Measurements from ENCODE around the gene TMEM218.

The TMEM218 gene

DNA sequence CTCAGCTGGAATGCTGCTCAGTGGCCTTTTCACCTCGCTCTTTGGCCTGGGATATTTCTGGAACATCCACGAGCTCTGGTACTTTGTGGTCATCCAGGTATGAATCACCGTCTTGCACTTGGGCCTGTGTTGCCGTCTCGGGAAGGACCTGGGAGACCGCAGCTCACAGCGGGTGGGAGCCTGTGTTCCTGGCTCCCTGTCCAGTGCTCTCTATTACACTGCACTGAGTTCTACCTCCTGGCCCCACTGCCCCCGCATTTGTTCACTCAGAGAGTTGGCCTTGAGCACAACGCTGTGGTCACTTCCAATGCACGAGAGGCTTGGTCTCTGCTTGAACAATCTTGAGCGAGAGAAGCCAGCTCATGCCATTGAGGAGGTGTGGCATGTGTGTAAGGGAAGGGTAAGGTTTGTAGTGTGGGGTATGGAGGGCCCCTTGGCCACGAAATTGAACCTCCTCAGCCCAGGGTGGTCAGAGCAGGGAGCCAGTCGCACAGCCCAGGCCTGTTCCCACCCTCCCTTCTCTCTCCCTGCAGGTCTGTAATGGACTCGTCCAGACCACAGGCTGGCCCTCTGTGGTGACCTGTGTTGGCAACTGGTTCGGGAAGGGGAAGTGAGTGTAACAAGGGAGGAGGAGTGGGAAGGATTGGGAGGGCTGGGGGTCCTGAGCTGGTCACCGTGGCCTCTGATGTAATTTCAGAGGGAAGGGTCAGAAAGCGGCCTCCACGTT lies 32.1 kb downstream of the TMEM218 start:
- Histone ChIP-seq H3K36me3 (ENCODE audit: low read depth) (peaks cover 11% of the 10 kb centered on the region), H3K27me3 (ENCODE audit: insufficient read depth, poor library complexity, severe bottlenecking) (no peaks in the 10 kb centered on the region), H3K27ac (ENCODE audit: poor library complexity, severe bottlenecking) (no peak overlapping the region), H3K9me3 (ENCODE audit: severe bottlenecking) (no peaks in the 10 kb centered on the region), H3K4me1 (ENCODE audit: insufficient read depth, poor library complexity, severe bottlenecking) (peaks cover 30% of the 10 kb centered on the region), H3K4me3 (ENCODE audit: severe bottlenecking) (no peak overlapping the region)
- no peak for ATAC-seq (ENCODE audit: low read depth)
- TF ChIP-seq, protein P1, sequence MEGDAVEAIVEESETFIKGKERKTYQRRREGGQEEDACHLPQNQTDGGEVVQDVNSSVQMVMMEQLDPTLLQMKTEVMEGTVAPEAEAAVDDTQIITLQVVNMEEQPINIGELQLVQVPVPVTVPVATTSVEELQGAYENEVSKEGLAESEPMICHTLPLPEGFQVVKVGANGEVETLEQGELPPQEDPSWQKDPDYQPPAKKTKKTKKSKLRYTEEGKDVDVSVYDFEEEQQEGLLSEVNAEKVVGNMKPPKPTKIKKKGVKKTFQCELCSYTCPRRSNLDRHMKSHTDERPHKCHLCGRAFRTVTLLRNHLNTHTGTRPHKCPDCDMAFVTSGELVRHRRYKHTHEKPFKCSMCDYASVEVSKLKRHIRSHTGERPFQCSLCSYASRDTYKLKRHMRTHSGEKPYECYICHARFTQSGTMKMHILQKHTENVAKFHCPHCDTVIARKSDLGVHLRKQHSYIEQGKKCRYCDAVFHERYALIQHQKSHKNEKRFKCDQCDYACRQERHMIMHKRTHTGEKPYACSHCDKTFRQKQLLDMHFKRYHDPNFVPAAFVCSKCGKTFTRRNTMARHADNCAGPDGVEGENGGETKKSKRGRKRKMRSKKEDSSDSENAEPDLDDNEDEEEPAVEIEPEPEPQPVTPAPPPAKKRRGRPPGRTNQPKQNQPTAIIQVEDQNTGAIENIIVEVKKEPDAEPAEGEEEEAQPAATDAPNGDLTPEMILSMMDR (IDR thresholded peaks at IDR 0.05; ENCODE audit: poor library complexity, severe bottlenecking) = no peak
- no peak for DNase-seq (ENCODE audit: low spot score)

DNA sequence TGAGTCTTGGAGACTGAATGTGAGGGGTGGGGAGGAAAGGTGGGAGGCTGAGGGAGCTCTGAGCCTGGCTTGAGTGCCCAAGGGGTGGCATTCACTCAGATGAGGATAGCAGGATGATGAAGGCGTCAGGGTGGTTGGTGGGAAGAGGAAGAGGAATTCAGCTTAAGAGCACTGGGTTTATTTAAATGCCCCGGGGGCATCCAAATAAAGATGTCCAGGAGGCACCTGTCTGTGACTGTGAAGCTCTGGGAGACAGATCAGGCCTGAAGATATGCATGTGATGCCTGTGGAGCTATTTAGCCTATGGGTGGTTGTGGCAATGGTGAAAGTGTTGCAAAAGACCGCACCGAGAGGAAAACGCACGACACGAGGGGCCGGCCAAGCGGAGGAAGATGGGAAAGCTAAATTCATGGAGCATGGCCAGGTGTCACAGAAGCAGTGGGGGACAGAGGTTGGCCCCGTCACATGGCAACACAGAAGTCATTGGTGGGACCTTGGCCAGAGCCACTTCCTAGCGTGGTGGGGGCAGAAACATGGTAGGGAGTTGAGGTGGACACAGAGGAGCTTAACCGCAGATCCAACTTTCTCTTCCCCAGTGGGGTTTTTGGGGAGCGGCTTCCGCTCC lies 32.8 kb downstream of the TMEM218 start:
- DNase-seq (ENCODE audit: low spot score) (no peak), ATAC-seq (ENCODE audit: low read depth) (no peak)
- Histone ChIP-seq H3K9me3 (ENCODE audit: severe bottlenecking) (no peaks in the 10 kb centered on the region), H3K4me1 (ENCODE audit: insufficient read depth, poor library complexity, severe bottlenecking) (peaks cover 27% of the 10 kb centered on the region), H3K4me3 (ENCODE audit: severe bottlenecking) (no peak overlapping the region), H3K27ac (ENCODE audit: poor library complexity, severe bottlenecking) (no peak overlapping the region), H3K36me3 (ENCODE audit: low read depth) (peaks cover 7% of the 10 kb centered on the region; the same call in 1 of the 2 replicates), H3K27me3 (ENCODE audit: insufficient read depth, poor library complexity, severe bottlenecking) (no peaks in the 10 kb centered on the region)
- TF ChIP-seq, protein P1 (IDR thresholded peaks at IDR 0.05; ENCODE audit: poor library complexity, severe bottlenecking) = no peak

DNA sequence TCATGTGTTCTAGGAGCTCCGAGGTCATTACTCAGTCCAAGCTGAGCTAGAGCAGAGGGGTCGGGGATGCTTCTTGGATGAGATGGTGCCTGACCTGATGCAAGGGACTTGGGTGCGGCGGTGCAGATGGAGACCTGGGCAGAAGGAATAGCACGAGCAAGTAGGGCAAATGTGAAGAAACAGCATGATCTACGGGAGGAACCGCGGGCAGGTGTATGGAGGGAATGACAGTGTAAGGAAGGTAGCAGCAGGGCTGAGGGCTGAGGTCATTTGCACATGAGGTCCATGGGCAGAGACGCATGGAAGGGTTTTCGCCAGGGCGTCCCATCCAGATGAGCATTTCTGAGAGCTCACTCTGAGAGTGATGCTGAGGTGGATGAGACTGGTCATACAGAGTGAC lies 33.4 kb downstream of the TMEM218 start:
- Histone ChIP-seq H3K36me3 (ENCODE audit: low read depth) (peaks cover 7% of the 10 kb centered on the region; the same call in 1 of the 2 replicates), H3K4me1 (ENCODE audit: insufficient read depth, poor library complexity, severe bottlenecking) (peaks cover 21% of the 10 kb centered on the region), H3K27me3 (ENCODE audit: insufficient read depth, poor library complexity, severe bottlenecking) (no peaks in the 10 kb centered on the region), H3K27ac (ENCODE audit: poor library complexity, severe bottlenecking) (no peak overlapping the region), H3K4me3 (ENCODE audit: severe bottlenecking) (no peak overlapping the region), H3K9me3 (ENCODE audit: severe bottlenecking) (no peaks in the 10 kb centered on the region)
- DNase-seq (ENCODE audit: low spot score) (no peak), ATAC-seq (ENCODE audit: low read depth) (no peak)
- TF ChIP-seq, protein P1 (IDR thresholded peaks at IDR 0.05; ENCODE audit: poor library complexity, severe bottlenecking) = no peak

DNA sequence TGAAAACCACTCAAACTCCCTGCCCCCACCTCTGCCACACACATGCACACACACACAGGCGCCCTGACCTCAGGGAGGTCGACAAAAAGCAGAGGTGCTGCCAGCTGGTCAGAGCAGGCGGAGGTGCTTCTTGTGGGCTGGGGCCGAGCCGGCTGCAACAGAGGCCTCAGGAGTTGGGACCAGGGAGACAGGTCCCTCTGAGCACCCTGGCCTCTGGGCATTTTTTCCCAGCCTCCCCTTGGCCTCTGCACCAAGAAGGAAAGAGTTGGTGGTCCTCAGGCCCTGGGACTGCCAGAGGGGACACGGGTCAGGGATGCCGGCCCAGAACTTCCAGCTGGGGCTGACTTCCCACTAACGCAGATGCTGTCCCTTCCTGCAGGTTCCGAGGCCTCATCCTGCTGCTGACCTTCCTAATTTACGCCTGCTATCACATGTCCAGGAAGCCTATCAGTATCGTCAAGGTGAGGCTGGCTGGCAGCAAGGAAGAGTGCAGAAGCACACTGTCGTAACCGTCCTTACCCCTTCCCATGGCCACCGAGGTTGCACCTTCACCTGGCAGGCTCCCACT lies 35.0 kb downstream of the TMEM218 start:
- Histone ChIP-seq H3K27ac (ENCODE audit: poor library complexity, severe bottlenecking) (peak overlapping the region; percentile 45), H3K4me1 (ENCODE audit: insufficient read depth, poor library complexity, severe bottlenecking) (peaks cover 14% of the 10 kb centered on the region), H3K9me3 (ENCODE audit: severe bottlenecking) (no peaks in the 10 kb centered on the region), H3K36me3 (ENCODE audit: low read depth) (no peaks in the 10 kb centered on the region), H3K4me3 (ENCODE audit: severe bottlenecking) (no peak overlapping the region), H3K27me3 (ENCODE audit: insufficient read depth, poor library complexity, severe bottlenecking) (no peaks in the 10 kb centered on the region)
- TF ChIP-seq, protein P1 (IDR thresholded peaks at IDR 0.05; ENCODE audit: poor library complexity, severe bottlenecking) = peak; percentile 16
- DNase-seq (ENCODE audit: low spot score) (no peak), ATAC-seq (ENCODE audit: low read depth) (no peak)

Measured in RWPE2 (cell line).